CD14-positive monocyte (primary cell): ENCODE measurements around the gene WDR26. TPM values are rescaled to one million over a fixed set of nuclear protein-coding genes. Genes with fewer than 3 reads are reported as not detected.

ENCODE experiments used
- DNase-seq, 3 donors: peaks; one replicate each; pipeline ENCODE4 v3.0.0-alpha.2; 2011 to 2022
- H2AFZ ChIP-seq: 2 replicates; pipeline ENCODE4 v1.6.0; 2012; ENCODE audit warnings: mild to moderate bottlenecking, low read depth, low read length, inconsistent platforms; ENCODE audit not compliant: insufficient read depth, poor library complexity, severe bottlenecking
- H3K27ac ChIP-seq, 2 donors: 1 replicate in 1 of 2; 2 replicates in 1 of 2; pipeline ENCODE4 v1.5.1; 2012 to 2013; ENCODE audit warnings: low read length in 2 of 2, control low read depth in 1 of 2, inconsistent platforms in 1 of 2, low read depth in 1 of 2, mild to moderate bottlenecking in 1 of 2
- H3K27me3 ChIP-seq, 2 donors: one replicate each; pipeline versions ENCODE4 v1.6.0 to v1.6.1; 2011 to 2013; ENCODE audit warnings: low read length in 2 of 2; ENCODE audit not compliant: control insufficient read depth in 2 of 2, insufficient read depth in 2 of 2
- H3K36me3 ChIP-seq, 2 donors: replicated peaks in 1 of 2; 1 replicate in 1 of 2; 2 replicates in 1 of 2; pipeline versions ENCODE4 v1.5.1 to v1.6.1; 2012 to 2013; ENCODE audit warnings: low read length in 2 of 2, control low read depth in 1 of 2, inconsistent platforms in 1 of 2, mild to moderate bottlenecking in 1 of 2; ENCODE audit not compliant: insufficient read depth in 2 of 2, control insufficient read depth in 1 of 2
- H3K4me1 ChIP-seq, 2 donors: 1 replicate in 1 of 2; 2 replicates in 1 of 2; pipeline versions ENCODE4 v1.5.1 to v1.6.1; 2012 to 2013; ENCODE audit warnings: low read length in 2 of 2, control low read depth in 1 of 2, inconsistent platforms in 1 of 2, mild to moderate bottlenecking in 1 of 2, moderate library complexity in 1 of 2; ENCODE audit not compliant: insufficient read depth in 2 of 2, control insufficient read depth in 1 of 2
- H3K4me2 ChIP-seq: replicated peaks from 2 replicates; pipeline ENCODE3; 2012; ENCODE audit warnings: low read length, moderate library complexity, mild to moderate bottlenecking; ENCODE audit not compliant: poor library complexity, severe bottlenecking; ENCODE audit errors: extremely low read depth
- H3K4me3 ChIP-seq, 3 experiments: fragments of 200-600 bp in 1 of 3; sonication (generic) in 1 of 3; replicated peaks in 1 of 3; 1 replicate in 2 of 3; 2 replicates in 1 of 3; pipeline ENCODE4 v1.5.1; 2011 to 2013; ENCODE audit warnings: low read length in 3 of 3, mild to moderate bottlenecking in 3 of 3, control low read depth in 2 of 3, low read depth in 2 of 3, inconsistent platforms in 1 of 3, moderate library complexity in 1 of 3
- H3K79me2 ChIP-seq: 2 replicates; pipeline ENCODE4 v1.6.0; 2012; ENCODE audit warnings: mild to moderate bottlenecking, control low read depth, inconsistent platforms, low read length, moderate library complexity; ENCODE audit not compliant: insufficient read depth
- H3K9ac ChIP-seq: 2 replicates; pipeline ENCODE4 v1.6.0; 2017; ENCODE audit warnings: low read length, mild to moderate bottlenecking; ENCODE audit not compliant: insufficient read depth, poor library complexity, severe bottlenecking
- H3K9me3 ChIP-seq, 2 donors: replicated peaks in 1 of 2; 1 replicate in 1 of 2; 2 replicates in 1 of 2; pipeline versions ENCODE4 v1.5.1 to v1.6.1; 2012 to 2013; ENCODE audit warnings: low read length in 2 of 2, control low read depth in 1 of 2; ENCODE audit not compliant: control insufficient read depth in 1 of 2, insufficient read depth in 1 of 2
- H4K20me1 ChIP-seq: 2 replicates; pipeline ENCODE4 v1.6.0; 2012; ENCODE audit warnings: mild to moderate bottlenecking, low read length, control low read depth, moderate library complexity; ENCODE audit not compliant: insufficient read depth
- H3K27ac Mint-ChIP-seq, 7 donors: one replicate each; pipeline ENCODE4 v1.8.0; 2020; ENCODE audit warnings: mild to moderate bottlenecking in 7 of 7, mixed read lengths in 7 of 7, moderate library complexity in 6 of 7, inconsistent platforms in 2 of 7
- H3K27me3 Mint-ChIP-seq, 3 donors: one replicate each; pipeline ENCODE4 v1.8.0; 2021 to 2022; ENCODE audit warnings: low read depth in 3 of 3, mild to moderate bottlenecking in 3 of 3, mixed read lengths in 3 of 3, moderate library complexity in 3 of 3, inconsistent platforms in 1 of 3
- H3K36me3 Mint-ChIP-seq, 2 donors: one replicate each; pipeline ENCODE4 v1.8.0; 2020; ENCODE audit warnings: mixed read lengths in 2 of 2, inconsistent platforms in 1 of 2, mild to moderate bottlenecking in 1 of 2
- H3K4me1 Mint-ChIP-seq: one replicate; pipeline ENCODE4 v1.8.0; 2020; ENCODE audit warnings: mild to moderate bottlenecking, mixed read lengths
- H3K4me3 Mint-ChIP-seq, 2 donors: one replicate each; pipeline ENCODE4 v1.8.0; 2020; ENCODE audit warnings: mild to moderate bottlenecking in 2 of 2, mixed read lengths in 2 of 2, moderate library complexity in 1 of 2
- H3K9me3 Mint-ChIP-seq, 7 donors: one replicate each; pipeline ENCODE4 v1.8.0; 2020 to 2022; ENCODE audit warnings: mixed read lengths in 7 of 7, mild to moderate bottlenecking in 6 of 7, moderate library complexity in 6 of 7, inconsistent platforms in 2 of 7
- WGBS: methylation state at CpG from one replicate; pipeline ENCODE4 v1.1.5; 2013; ENCODE audit warnings: missing lambda C conversion rate; ENCODE audit not compliant: insufficient coverage; 5-methylcytosine and 5-hydroxymethylcytosine counted together
- intact Hi-C, 2 donors: fragments of 100-400 bp; cut with micrococcal nuclease; formaldehyde crosslinking; loops; one replicate each; pipeline versions ENCODE4 v1.15.0 to v1.15.1; 2023
- polyA plus RNA-seq, 3 donors: library from polyadenylated mRNA; depleted of rRNA in 1 of 3; unstranded in 2 of 3; stranded (reverse) in 1 of 3; fragments of 300-500 nt in 2 of 3; fragments of >200 nt in 1 of 3; fragmentation: Illumina TruSeq in 2 of 3; gene quantifications; 1 replicate in 2 of 3; 2 replicates in 1 of 3; pipeline ENCODE4 v1.2.3, GENCODE V29; 2012 to 2021
- TF ChIP-seq, protein P1 (sequence below): fragments of 200-600 bp; IDR thresholded peaks from one replicate; pipeline ENCODE4 v1.8.0; 2022; ENCODE audit warnings: antibody characterized with exemption, mild to moderate bottlenecking

WDR26 gene
- polyA plus RNA-seq, 3 donors, result 2.7 to 59.4 (median 4.0) TPM

DNA sequence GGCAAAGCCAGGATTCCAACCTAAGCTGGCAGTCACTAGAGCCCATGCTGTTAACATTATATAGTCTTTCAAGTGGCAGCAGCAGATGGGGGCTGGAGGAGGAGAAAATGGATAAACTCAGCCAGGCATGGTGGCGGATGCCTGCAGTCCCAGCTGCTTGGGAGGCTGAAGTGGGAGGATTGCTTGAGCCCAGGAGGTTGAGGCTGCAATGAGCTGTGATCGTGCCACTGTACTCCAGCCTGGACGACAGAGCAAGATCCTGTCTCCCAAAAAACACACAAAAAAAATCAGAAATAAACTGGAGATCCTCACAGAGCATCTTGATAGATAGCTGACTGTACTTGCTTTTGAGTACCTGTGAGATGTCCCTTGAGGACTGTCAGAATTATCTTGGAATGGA is 13.4 kb upstream of the WDR26 start:
- peaks cover 0 to 7% of the 10 kb centered on the region in 2 donors for H3K4me1 ChIP-seq
- no peaks in the 10 kb centered on the region for H4K20me1 ChIP-seq
- Mint-ChIP-seq H3K4me3 (no peak overlapping the region), H3K9me3 (no peaks in the 10 kb centered on the region), H3K27ac (no peak overlapping the region), H3K27me3 (peaks cover 0 to 1% (median 0%) of the 10 kb centered on the region in 3 donors), H3K4me1 (peaks cover 6% of the 10 kb centered on the region), H3K36me3 (peaks cover 0 to 6% of the 10 kb centered on the region in 2 donors)
- H3K9me3 ChIP-seq, result no peaks in the 10 kb centered on the region
- no peaks in the 10 kb centered on the region for H3K27me3 ChIP-seq
- no peaks in the 10 kb centered on the region for H3K36me3 ChIP-seq
- intact Hi-C loops, result no loop called here
- H3K4me3 ChIP-seq, result no peak overlapping the region
- no peak overlapping the region for H3K9ac ChIP-seq
- no peak for DNase-seq
- TF ChIP-seq, protein P1, sequence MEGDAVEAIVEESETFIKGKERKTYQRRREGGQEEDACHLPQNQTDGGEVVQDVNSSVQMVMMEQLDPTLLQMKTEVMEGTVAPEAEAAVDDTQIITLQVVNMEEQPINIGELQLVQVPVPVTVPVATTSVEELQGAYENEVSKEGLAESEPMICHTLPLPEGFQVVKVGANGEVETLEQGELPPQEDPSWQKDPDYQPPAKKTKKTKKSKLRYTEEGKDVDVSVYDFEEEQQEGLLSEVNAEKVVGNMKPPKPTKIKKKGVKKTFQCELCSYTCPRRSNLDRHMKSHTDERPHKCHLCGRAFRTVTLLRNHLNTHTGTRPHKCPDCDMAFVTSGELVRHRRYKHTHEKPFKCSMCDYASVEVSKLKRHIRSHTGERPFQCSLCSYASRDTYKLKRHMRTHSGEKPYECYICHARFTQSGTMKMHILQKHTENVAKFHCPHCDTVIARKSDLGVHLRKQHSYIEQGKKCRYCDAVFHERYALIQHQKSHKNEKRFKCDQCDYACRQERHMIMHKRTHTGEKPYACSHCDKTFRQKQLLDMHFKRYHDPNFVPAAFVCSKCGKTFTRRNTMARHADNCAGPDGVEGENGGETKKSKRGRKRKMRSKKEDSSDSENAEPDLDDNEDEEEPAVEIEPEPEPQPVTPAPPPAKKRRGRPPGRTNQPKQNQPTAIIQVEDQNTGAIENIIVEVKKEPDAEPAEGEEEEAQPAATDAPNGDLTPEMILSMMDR, result no peak
- no peak overlapping the region for H3K27ac ChIP-seq
- H3K79me2 ChIP-seq, result no peaks in the 10 kb centered on the region
- no peak overlapping the region for H3K4me2 ChIP-seq
- WGBS, result no CpG with 5 or more reads among the region's 3 CpGs
- no peak overlapping the region for H2AFZ ChIP-seq

DNA sequence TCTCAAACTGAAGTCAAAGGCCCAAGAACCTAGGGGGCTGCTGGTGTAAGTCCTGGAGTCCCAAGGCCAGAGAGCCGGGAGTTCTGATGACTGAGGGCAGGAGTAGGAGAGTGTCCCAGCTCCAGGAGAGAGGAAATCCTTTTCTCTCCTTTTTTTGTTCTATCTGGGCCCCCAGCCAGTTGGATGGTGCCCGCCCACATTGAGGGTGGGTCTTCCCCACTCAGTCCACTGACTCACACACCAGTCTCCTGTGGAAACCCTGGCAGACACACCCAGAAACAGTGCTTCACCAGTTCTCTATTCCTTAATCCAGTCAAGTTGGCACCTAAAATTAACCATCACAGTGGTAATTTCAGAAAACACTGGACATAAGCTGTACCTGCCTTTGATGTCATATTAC is 12.7 kb upstream of the WDR26 start:
- H4K20me1 ChIP-seq, result no peaks in the 10 kb centered on the region
- no peak overlapping the region for H3K27ac ChIP-seq
- no peaks in the 10 kb centered on the region for H3K79me2 ChIP-seq
- no peaks in the 10 kb centered on the region for H3K9me3 ChIP-seq
- no peaks in the 10 kb centered on the region for H3K27me3 ChIP-seq
- H2AFZ ChIP-seq, result no peak overlapping the region
- H3K4me3 ChIP-seq, result no peak overlapping the region
- peaks cover 0 to 1% (median 0%) of the 10 kb centered on the region in 3 donors for H3K27me3 Mint-ChIP-seq
- peaks cover 6% of the 10 kb centered on the region for H3K4me1 Mint-ChIP-seq
- H3K4me2 ChIP-seq, result no peak overlapping the region
- no peak overlapping the region for H3K4me3 Mint-ChIP-seq
- TF ChIP-seq, protein P1, result no peak
- peaks cover 0 to 6% of the 10 kb centered on the region in 2 donors for H3K36me3 Mint-ChIP-seq
- peaks cover 0 to 7% of the 10 kb centered on the region in 2 donors for H3K4me1 ChIP-seq
- intact Hi-C loops, result no loop called here
- no peaks in the 10 kb centered on the region for H3K36me3 ChIP-seq
- no CpG with 5 or more reads among the region's 2 CpGs for WGBS
- no peak overlapping the region for H3K9ac ChIP-seq
- H3K9me3 Mint-ChIP-seq, result no peaks in the 10 kb centered on the region
- DNase-seq, result peak in 1 of 3 donors; percentile 38
- H3K27ac Mint-ChIP-seq, result peak overlapping the region in 2 of 7 donors; percentile 45 to 46
